ENCODE measurements around the gene CEACAM8. TPM values are rescaled to one million over a fixed set of nuclear protein-coding genes. Genes with fewer than 3 reads are reported as not detected.

Gene CEACAM8
- total RNA-seq, 1 donor from 2014 or later, result not detected

- no peak overlapping the region for H3K27ac Mint-ChIP-seq (ENCODE audit: unreplicated experiment)
- DNase-seq (ENCODE audit: low read depth) (no peak), FAIRE-seq (no peak)
- no peak overlapping the region for H3K4me3 Mint-ChIP-seq (ENCODE audit: unreplicated experiment)
- H3K27me3 Mint-ChIP-seq (ENCODE audit: low read depth, unreplicated experiment), result peaks cover 72% of the 10 kb centered on the region
- peaks cover 12% of the 10 kb centered on the region for H3K9me3 Mint-ChIP-seq (ENCODE audit: unreplicated experiment)
- Histone ChIP-seq H4K20me1 (ENCODE audit: insufficient read depth, low read length) (no peaks in the 10 kb centered on the region), H3K27me3 (ENCODE audit: insufficient read depth, low read length) (peaks cover 5% of the 10 kb centered on the region), H3K9ac (ENCODE audit: low read length) (no peak overlapping the region), H2AFZ (ENCODE audit: low read depth, low read length) (no peak overlapping the region), H3K4me1 (ENCODE audit: insufficient read depth, low read length) (no peaks in the 10 kb centered on the region), H3K36me3 (ENCODE audit: insufficient read depth, low read length) (no peaks in the 10 kb centered on the region), H3K9me3 (ENCODE audit: insufficient read depth, low read depth, low read length) (no peaks in the 10 kb centered on the region), H3K79me2 (ENCODE audit: insufficient read depth, low read length) (no peaks in the 10 kb centered on the region), H3K4me3 (ENCODE audit: insufficient read depth, low read depth, low read length) (no peak overlapping the region), H3K27ac (ENCODE audit: low read depth, low read length) (no peak overlapping the region), H3K4me2 (ENCODE audit: low read length) (no peak overlapping the region)
- peaks cover 3% of the 10 kb centered on the region for H3K36me3 Mint-ChIP-seq (ENCODE audit: low read depth, unreplicated experiment)
- TF ChIP-seq EZH2 (IDR thresholded peaks at IDR 0.05; ENCODE audit: insufficient read depth, low read length), result no peak
- no peak for TF ChIP-seq CTCF (IDR thresholded peaks at IDR 0.05; ENCODE audit: insufficient read depth, low read depth, low read length)
- peaks cover 4% of the 10 kb centered on the region for H3K4me1 Mint-ChIP-seq (ENCODE audit: low read depth, unreplicated experiment)
Measured at GRCh38 chr19:42555801-42556200, 38.9 kb downstream of the CEACAM8 start.

GRCh38 chr19:42555317-42555716 lies 39.4 kb downstream of the CEACAM8 start:
- Mint-ChIP-seq H3K27me3 (ENCODE audit: low read depth, unreplicated experiment) (peaks cover 72% of the 10 kb centered on the region), H3K4me1 (ENCODE audit: low read depth, unreplicated experiment) (peaks cover 4% of the 10 kb centered on the region), H3K36me3 (ENCODE audit: low read depth, unreplicated experiment) (peaks cover 3% of the 10 kb centered on the region), H3K27ac (ENCODE audit: unreplicated experiment) (no peak overlapping the region), H3K9me3 (ENCODE audit: unreplicated experiment) (peaks cover 14% of the 10 kb centered on the region), H3K4me3 (ENCODE audit: unreplicated experiment) (no peak overlapping the region)
- no peaks in the 10 kb centered on the region for H3K4me1 ChIP-seq (ENCODE audit: insufficient read depth, low read length)
- no peaks in the 10 kb centered on the region for H3K36me3 ChIP-seq (ENCODE audit: insufficient read depth, low read length)
- H3K4me2 ChIP-seq (ENCODE audit: low read length), result no peak overlapping the region
- no peak overlapping the region for H2AFZ ChIP-seq (ENCODE audit: low read depth, low read length)
- no peak overlapping the region for H3K9ac ChIP-seq (ENCODE audit: low read length)
- peaks cover 5% of the 10 kb centered on the region for H3K27me3 ChIP-seq (ENCODE audit: insufficient read depth, low read length)
- no peaks in the 10 kb centered on the region for H4K20me1 ChIP-seq (ENCODE audit: insufficient read depth, low read length)
- TF ChIP-seq EZH2 (IDR thresholded peaks at IDR 0.05; ENCODE audit: insufficient read depth, low read length) (no peak), CTCF (IDR thresholded peaks at IDR 0.05; ENCODE audit: insufficient read depth, low read depth, low read length) (no peak)
- no peak for DNase-seq (ENCODE audit: low read depth)
- no peak overlapping the region for H3K4me3 ChIP-seq (ENCODE audit: insufficient read depth, low read depth, low read length)
- no peaks in the 10 kb centered on the region for H3K79me2 ChIP-seq (ENCODE audit: insufficient read depth, low read length)
- no peak for FAIRE-seq
- no peak overlapping the region for H3K27ac ChIP-seq (ENCODE audit: low read depth, low read length)
- H3K9me3 ChIP-seq (ENCODE audit: insufficient read depth, low read depth, low read length), result no peaks in the 10 kb centered on the region

- Histone ChIP-seq H3K27ac (ENCODE audit: low read depth, low read length) (no peak overlapping the region), H2AFZ (ENCODE audit: low read depth, low read length) (no peak overlapping the region), H3K79me2 (ENCODE audit: insufficient read depth, low read length) (no peaks in the 10 kb centered on the region), H3K4me1 (ENCODE audit: insufficient read depth, low read length) (no peaks in the 10 kb centered on the region), H4K20me1 (ENCODE audit: insufficient read depth, low read length) (no peaks in the 10 kb centered on the region), H3K4me2 (ENCODE audit: low read length) (no peak overlapping the region), H3K4me3 (ENCODE audit: insufficient read depth, low read depth, low read length) (no peak overlapping the region), H3K36me3 (ENCODE audit: insufficient read depth, low read length) (no peaks in the 10 kb centered on the region), H3K9me3 (ENCODE audit: insufficient read depth, low read depth, low read length) (no peaks in the 10 kb centered on the region), H3K9ac (ENCODE audit: low read length) (no peak overlapping the region), H3K27me3 (ENCODE audit: insufficient read depth, low read length) (peaks cover 5% of the 10 kb centered on the region)
- FAIRE-seq (no peak), DNase-seq (ENCODE audit: low read depth) (no peak)
- peaks cover 72% of the 10 kb centered on the region for H3K27me3 Mint-ChIP-seq (ENCODE audit: low read depth, unreplicated experiment)
- peaks cover 23% of the 10 kb centered on the region for H3K9me3 Mint-ChIP-seq (ENCODE audit: unreplicated experiment)
- H3K4me1 Mint-ChIP-seq (ENCODE audit: low read depth, unreplicated experiment), result peaks cover 4% of the 10 kb centered on the region
- H3K36me3 Mint-ChIP-seq (ENCODE audit: low read depth, unreplicated experiment), result peaks cover 3% of the 10 kb centered on the region
- no peak overlapping the region for H3K27ac Mint-ChIP-seq (ENCODE audit: unreplicated experiment)
- no peak for TF ChIP-seq EZH2 (IDR thresholded peaks at IDR 0.05; ENCODE audit: insufficient read depth, low read length)
- no peak for TF ChIP-seq CTCF (IDR thresholded peaks at IDR 0.05; ENCODE audit: insufficient read depth, low read depth, low read length)
- H3K4me3 Mint-ChIP-seq (ENCODE audit: unreplicated experiment), result no peak overlapping the region
Measured at GRCh38 chr19:42554046-42554575, 40.6 kb downstream of the CEACAM8 start.
